ENCODE data around the gene TFAP2E.

TFAP2E gene

GRCh38 chr1:35595684-35596083 lies 22.6 kb downstream of the TFAP2E start:
- DNase-seq (ENCODE audit: low read depth in 3 of 3): no peak

DNA sequence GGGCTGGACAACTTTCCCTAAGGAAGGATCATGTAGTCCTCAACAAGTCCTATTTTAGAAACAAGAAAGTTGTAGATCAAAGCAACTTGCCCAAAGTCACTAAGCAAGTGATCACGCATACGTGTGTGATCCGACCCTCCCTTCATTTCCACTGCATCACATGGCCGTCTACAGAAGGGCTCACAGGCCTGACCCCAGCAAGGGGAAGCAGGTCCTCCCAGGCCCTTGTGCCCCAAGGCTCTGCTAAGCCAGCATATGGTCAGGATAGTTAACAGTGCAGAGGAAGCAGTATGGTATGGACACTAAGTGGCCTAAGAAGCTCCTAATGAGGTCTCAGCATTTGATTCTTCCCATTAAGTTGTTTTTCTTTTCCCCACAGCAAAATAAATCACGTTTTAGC lies 24.8 kb downstream of the TFAP2E start:
- DNase-seq (ENCODE audit: low read depth in 3 of 3): no peak

DNA sequence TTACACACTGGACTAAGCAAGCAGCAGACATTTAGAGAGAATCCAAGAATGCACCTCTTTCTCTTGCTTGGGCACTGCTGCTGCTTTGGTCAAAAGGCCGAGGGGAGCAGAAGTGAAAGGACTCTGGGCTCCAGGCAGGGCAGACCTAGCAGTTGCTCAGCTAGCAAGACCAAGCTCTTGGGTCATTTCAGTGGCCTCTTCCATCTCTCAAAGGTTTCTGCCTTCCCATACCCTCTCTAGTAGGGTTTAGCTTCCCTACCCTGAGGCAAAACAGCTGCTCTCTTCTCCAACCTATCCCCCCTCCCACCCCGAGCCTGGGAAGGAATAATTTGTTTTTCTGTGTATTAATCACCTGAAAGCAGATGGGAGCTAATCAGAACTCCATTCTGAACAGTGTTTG lies 25.8 kb downstream of the TFAP2E start:
- DNase-seq (ENCODE audit: low read depth in 3 of 3): no peak

DNA sequence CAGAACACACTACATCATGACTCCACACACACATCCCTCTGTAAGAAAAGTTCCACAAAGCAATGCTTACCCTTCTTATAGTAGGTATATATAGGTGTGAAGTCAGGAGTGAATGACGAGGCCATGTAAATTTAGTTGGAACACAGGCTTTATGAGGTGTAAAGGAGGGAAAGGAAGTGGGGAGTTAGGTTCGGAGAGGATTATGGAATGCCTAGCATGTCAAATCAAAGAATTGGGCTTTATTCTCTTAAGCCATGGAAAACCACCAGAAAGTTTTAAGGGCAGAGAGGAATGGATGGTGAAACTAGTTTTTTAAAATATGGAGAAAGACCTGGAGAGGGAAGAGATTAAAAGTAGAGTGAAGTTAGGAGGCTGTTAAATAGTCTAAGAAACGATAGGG lies 26.3 kb downstream of the TFAP2E start:
- no peak for DNase-seq (ENCODE audit: low read depth in 3 of 3)

DNA sequence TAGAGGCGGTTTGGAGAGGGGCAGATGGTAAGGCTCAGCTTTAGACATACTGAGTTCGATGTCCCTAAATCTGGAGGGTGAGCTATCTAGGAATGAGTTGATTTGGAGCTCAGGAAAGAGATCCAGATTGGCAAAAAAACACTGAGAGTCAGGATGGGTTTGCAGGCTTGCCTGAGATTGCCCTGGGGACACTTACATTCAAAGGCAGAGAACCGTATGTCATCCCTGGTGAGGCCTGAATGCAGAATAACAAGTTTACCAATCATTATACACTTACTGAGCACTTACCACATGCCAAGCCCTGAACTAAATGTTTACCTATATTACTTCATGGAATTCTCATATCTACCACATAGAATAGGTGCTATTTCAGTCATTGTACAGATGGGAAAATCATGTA lies 27.5 kb downstream of the TFAP2E start:
- no peak for DNase-seq (ENCODE audit: low read depth in 3 of 3)

DNA sequence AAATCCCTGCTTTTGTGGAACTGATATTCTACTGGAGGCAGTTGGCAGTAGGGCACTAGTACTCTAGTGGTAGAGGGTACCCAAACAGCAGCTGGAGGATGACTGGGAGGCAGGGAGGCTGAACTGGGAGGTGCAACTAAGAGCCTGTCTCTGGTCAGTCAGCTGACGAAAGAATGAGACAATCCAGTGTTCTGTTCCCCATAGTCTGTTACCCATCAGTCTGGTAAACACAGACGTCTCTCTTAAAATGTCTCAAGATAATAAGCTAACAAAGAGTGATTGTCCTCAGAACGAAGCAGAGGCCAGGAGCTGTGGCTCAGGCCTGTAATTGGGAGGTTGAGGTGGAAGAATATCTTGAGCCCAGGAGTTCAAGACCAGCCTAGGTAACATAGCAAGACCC lies 30.4 kb downstream of the TFAP2E start:
- no peak for DNase-seq (ENCODE audit: low read depth in 3 of 3)

- DNase-seq (ENCODE audit: low read depth in 3 of 3): no peak
These were observed 30.8 kb downstream of the TFAP2E start for GRCh38 chr1:35603941-35604340.

- no peak for DNase-seq (ENCODE audit: low read depth in 3 of 3)
These were observed 32.2 kb downstream of the TFAP2E start for GRCh38 chr1:35605071-35605866.

GRCh38 chr1:35605867-35606182 lies 32.7 kb downstream of the TFAP2E start:
- no peak for DNase-seq (ENCODE audit: low read depth in 3 of 3)

DNA sequence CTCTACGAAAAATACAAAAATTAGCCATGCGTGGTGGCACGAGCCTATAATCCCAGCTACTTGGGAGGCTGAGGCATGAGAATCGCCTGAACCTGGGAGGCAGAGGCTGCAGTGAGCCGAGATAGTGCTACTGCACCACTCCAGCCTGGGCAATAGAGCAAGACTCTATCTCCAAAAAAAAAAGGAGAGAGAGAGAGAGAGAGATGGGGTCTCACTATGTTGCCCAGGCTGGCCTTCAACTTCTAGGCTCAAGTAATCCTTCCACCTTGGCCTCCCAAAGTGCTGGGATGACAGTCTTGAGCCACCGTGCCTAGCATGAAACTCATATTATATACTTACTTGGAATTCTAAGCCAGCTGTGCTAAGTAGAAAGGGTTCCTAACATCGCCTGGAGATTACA lies 38.5 kb downstream of the TFAP2E start:
- DNase-seq (ENCODE audit: low read depth in 3 of 3): no peak

GRCh38 chr1:35615440-35615839 lies 42.3 kb downstream of the TFAP2E start:
- DNase-seq (ENCODE audit: low read depth in 3 of 3): no peak

DNA sequence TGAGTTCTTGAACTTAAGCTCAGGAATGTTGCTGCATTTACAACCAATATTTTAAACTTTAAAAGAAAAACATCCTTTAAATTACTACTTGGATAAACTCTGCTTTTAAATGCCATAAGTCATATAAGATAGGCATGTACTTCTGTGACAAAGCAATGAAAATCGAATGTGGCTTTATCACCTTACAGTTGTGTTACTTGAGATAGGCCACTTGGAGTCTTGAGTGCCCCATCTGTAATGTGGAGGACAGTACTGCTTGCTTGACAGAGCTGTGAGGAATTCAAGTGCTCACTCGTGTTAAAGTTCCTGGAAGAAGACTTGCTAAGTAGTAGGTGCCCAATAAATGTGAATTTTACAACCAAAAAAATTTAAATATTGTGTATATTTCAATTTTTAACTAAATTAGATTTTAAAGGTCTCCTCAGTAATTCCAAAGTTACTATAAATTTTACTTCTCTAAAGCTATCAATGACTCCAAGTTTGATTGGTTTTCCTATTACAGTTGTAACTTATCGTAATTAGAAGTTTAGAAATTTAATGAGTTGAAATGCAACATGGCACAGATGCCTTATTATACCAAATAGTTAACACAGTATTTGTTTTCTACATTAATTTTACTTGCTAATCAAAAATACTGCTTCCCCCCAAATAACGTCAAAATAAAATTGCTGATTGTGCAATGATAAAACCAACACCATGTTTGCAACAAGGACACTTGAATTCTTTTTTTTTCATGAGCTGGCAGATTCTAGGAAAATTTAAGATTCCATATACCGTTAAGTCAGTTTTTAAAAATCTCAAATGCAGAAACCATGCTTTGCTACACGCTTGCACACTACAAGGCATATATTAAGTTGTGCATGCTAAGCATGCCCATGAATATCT lies 46.4 kb downstream of the TFAP2E start:
- DNase-seq (ENCODE audit: low read depth in 3 of 3): no peak

DNA sequence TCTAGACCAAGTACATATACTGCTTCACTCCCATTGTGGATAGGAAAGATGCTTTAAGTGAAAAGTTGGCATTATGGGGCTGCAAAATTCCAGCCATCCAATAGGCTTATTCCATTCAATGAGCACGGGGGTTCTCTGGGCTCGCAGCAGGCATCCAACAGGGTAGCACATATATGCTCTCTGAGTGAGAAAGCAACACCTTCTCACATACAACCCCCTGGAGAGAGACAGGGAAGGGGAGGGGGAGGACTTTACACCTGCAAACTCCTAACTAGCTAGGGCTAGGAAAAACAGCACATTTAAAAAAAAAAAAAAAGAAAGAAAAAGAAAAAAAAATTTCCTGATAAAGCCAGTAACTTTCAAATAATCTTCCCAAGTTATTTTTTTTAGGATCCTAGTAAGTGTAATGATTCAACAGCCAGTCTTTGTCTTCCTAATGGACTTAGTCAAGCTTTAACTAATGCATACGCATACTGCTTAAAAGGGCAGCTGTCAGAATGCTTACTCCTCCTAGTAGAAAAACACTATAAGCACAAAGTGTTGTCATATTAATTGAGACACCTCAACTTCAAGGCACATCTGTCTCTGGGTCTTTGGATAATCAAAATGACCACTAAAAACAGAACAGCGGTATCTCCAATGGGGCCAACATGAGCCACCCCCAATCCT lies 49.5 kb downstream of the TFAP2E start:
- no peak for DNase-seq (ENCODE audit: low read depth in 3 of 3)

- no peak for DNase-seq (ENCODE audit: low read depth in 3 of 3)
These were observed 50.7 kb downstream of the TFAP2E start for GRCh38 chr1:35623832-35624231.

DNA sequence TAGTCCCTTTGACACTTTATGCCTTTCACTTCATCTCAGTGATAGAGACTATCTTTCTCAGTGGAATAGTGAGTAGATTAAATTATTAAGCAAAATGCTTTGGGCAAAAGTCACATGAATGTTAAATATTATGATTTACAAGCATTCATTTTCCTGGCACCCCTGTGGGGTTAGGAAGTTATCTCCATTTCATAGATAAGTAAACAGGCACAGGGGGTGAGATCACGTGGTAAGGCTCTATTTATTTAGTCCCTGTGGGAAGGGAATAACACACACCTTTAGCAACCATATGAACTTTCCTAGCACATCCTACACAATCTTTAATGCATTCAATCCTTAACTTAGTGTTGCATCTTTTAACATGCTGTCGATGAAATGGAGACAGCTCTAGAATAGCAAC lies 55.9 kb downstream of the TFAP2E start:
- DNase-seq (ENCODE audit: low read depth in 3 of 3): no peak

- no peak for DNase-seq (ENCODE audit: low read depth in 3 of 3)
These were observed 58.3 kb downstream of the TFAP2E start for GRCh38 chr1:35631396-35631795.

DNA sequence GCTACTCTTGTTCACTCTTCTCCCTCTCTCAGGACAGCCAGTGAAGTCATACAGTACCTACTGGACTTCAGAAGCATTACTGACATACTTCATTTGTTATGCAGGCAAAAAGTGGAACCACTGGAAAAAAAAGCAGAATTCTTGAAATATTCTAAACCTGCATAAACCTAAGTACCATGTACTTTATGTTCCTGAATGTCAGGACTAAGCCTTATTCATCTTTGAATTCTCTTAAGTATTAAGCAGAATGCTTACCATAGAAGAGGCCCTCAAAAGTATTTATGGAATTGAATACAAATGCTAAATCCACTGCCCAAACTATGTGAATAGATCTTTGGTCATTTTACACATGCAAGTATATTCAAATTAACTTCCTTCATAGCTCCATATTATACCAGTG lies 60.4 kb downstream of the TFAP2E start:
- DNase-seq (ENCODE audit: low read depth in 3 of 3): no peak

DNA sequence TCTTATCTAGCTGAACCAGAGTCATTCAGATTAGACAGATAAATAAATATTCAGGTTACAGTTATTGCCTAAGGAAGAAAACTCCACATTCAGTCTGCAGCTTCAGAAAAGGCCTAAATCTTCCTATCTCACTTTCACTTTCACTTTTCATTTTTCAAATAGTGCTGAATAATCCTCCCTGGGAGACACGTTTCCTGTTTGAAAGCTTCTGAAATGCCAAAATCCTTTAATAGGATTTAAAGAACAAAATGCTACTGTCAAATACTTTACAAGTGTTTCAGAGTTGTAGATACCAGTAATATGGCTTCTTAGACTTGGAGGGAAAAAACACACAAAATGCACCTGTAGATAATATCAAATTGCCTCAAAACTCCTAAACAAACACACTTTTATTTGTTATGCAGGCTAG lies 64.3 kb downstream of the TFAP2E start:
- no peak for DNase-seq (ENCODE audit: low read depth in 3 of 3)

DNA sequence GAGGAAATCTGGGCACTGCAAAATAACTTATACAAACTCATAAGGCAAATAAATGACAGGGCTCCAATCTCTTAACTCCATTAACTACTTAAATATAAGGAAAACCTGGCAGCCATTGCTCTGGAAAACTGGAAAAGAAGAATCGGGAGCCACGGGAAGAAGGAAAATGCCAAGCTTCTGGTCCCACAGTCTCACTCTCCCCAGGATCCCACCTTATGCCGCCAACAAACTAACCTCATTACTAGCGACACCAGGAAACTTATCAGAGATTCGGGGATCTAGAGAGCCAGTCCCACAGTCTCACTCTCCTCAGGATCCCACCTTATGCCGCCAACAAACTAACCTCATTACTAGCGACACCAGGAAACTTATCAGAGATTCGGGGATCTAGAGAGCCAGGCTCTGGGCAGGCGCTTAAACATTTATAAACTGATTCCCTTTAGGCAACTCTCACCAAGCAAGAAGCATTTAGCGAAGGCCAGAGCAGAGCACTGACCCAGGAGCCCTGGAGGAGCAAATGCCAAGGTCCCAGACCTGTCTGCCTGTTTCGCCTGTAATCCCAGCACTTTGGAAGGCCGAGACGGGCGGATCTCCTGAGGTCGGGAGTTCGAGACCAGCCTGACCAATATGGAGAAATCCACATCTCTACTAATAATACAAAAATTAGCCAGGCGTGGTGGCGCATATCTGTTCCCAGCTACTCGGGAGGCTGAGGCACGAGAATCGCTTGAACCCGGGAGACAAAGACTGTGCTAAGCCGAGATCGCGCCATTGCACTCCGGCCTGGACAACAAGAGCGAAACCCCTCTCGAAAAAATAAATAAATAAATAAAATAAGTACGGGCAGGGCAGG lies 67.5 kb downstream of the TFAP2E start:
- DNase-seq (ENCODE audit: low read depth in 3 of 3): peak in 2 of 3 donors; percentile 0 to 1

GRCh38 chr1:35641233-35641866 lies 68.2 kb downstream of the TFAP2E start, which contains the start of gene PSMB2:
TSS of gene PSMB2 (minus strand) at chr1:35641526. CDS start at chr1:35641432, 94 bp downstream.
- DNase-seq (ENCODE audit: low read depth in 3 of 3): peak; percentile 92 to 97 (median 97)

DNA sequence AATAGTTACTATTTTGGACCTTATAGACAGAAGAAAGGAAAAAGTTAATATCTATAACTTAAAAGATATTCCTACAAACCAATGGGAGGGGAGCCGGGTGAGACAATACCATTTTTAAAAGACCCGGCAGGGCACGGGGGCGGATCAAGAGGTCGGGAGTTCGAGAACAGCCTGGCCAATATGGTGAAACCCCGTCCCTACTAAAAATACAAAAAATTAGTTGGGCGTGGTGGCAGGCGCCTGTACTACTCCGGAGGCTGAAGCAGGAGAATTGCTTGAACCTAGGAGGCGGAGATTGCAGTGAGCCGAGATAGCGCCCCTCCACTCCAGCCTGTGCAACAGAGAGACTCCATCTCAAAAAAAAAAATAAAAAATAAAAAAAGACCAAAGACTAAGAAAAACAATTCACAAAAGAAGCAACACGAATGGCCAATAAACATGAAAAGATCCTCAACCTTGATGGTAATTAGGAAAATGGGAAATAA lies 69.4 kb downstream of the TFAP2E start:
- peak in 1 of 3 donors; percentile 4 for DNase-seq (ENCODE audit: low read depth in 3 of 3)

Measured in stimulated activated CD4-positive, alpha-beta T cell treated with anti-CD3 and anti-CD28 coated beads, TNF-alpha, amount 100 ng/mL, for 48 hours (primary cell).